ENCODE measurements around the gene GPRASP1.

DNA sequence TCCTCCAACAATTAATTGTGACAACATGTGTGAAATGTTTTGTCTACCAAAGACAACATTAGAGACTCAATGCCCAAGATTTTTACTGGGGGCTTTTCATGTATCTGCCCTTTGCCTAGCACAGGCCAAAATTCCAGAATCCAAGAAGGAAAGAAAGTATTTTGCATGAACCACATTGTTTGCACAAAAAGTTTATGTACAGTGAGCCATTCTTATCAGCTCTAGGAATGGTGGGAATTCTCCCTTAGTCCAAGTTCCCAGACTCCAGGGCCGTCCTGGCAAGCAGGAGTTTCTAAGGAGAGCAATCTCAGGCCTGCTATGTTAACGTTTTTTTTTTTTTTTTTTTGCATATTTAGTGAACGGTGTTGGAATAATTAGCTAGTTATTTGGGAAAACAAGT is 21.6 kb downstream of the GPRASP1 start:
- TF ChIP-seq, protein P1, sequence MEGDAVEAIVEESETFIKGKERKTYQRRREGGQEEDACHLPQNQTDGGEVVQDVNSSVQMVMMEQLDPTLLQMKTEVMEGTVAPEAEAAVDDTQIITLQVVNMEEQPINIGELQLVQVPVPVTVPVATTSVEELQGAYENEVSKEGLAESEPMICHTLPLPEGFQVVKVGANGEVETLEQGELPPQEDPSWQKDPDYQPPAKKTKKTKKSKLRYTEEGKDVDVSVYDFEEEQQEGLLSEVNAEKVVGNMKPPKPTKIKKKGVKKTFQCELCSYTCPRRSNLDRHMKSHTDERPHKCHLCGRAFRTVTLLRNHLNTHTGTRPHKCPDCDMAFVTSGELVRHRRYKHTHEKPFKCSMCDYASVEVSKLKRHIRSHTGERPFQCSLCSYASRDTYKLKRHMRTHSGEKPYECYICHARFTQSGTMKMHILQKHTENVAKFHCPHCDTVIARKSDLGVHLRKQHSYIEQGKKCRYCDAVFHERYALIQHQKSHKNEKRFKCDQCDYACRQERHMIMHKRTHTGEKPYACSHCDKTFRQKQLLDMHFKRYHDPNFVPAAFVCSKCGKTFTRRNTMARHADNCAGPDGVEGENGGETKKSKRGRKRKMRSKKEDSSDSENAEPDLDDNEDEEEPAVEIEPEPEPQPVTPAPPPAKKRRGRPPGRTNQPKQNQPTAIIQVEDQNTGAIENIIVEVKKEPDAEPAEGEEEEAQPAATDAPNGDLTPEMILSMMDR (IDR thresholded peaks at IDR 0.05; ENCODE audit: low read length): no peak
- no peak for TF ChIP-seq EZH2phosphoT487 (IDR thresholded peaks at IDR 0.05; ENCODE audit: low read length)
- no peak for TF ChIP-seq EZH2 (optimal IDR thresholded peaks at IDR 0.05; ENCODE audit: low read depth, low read length)
